HCT116 (cell line): Measurements from ENCODE around the gene SNED1. TPM values are rescaled to one million over a fixed set of nuclear protein-coding genes. Genes with fewer than 3 reads are reported as not detected.

Experiments
- ATAC-seq: fragments of 200-7000 bp; cut with Tn5 transposase; 2 replicates; pipeline ENCODE4 v1.9.1; 2020; ENCODE audit warnings: mild to moderate bottlenecking, moderate library complexity
- BruUV-seq: library from RNA; stranded (reverse); fragments of 400-500 nt; replicated peaks from 2 replicates; lab custom pipeline; 2021; lab: Mats Ljungman, UMichigan
- CTCF ChIA-PET: fragments of 300-600 bp; sonication (Branson Sonifier 250); formaldehyde crosslinking; loops from one replicate; lab custom pipeline; 2021; ENCODE audit warnings: antibody characterized with exemption; lab: Charles Lee
- POLR2A ChIA-PET: fragments of 300-600, 350-600 bp; sonication (Branson Sonifier 250); formaldehyde crosslinking; loops from one replicate; lab custom pipeline; 2021; ENCODE audit warnings: antibody characterized with exemption; lab: Charles Lee
- RAD21 ChIA-PET, 2 experiments: fragments of 300-600 bp; sonication (Branson Sonifier 250); formaldehyde crosslinking; loops; one replicate each; lab custom pipeline; 2023; ENCODE audit warnings: low total read pairs in 2 of 2; ENCODE audit not compliant: uncharacterized antibody in 2 of 2, unreplicated experiment in 2 of 2, low non-redundant PET in 1 of 2; lab: Charles Lee
- DNase-seq: peaks from one replicate; pipeline ENCODE4 v3.0.0-alpha.2; 2010; ENCODE audit warnings: low read depth, low spot score
- H2AFZ ChIP-seq: fragments of 200-600 bp; shearing (Covaris generic), sonication (generic); 2 replicates; pipeline ENCODE4 v1.6.1; 2017; ENCODE audit warnings: low read depth, mixed run types, mixed read lengths, antibody characterized with exemption, low read length; ENCODE audit not compliant: poor library complexity, severe bottlenecking
- H3K27ac ChIP-seq: 2 replicates; pipeline ENCODE4 v1.5.1; 2012; ENCODE audit warnings: low read depth, low read length
- H3K27me3 ChIP-seq: fragments of 200-600 bp; sonication (generic); 2 replicates; pipeline ENCODE4 v1.6.1; 2016; ENCODE audit warnings: mixed run types, low read length, mixed read lengths; ENCODE audit not compliant: insufficient read depth
- H3K36me3 ChIP-seq, 2 experiments: fragments of 200-500 bp in 1 of 2; fragments of 200-600 bp in 1 of 2; sonication (Bioruptor generic) in 1 of 2; sonication (generic) in 1 of 2; 2 replicates each; pipeline versions ENCODE4 v1.5.1 to v1.6.1; 2014 to 2016; ENCODE audit warnings: low read length in 2 of 2, inconsistent platforms in 1 of 2, mixed read lengths in 1 of 2, mixed run types in 1 of 2; ENCODE audit not compliant: insufficient read depth in 2 of 2, control insufficient read depth in 1 of 2
- H3K4me1 ChIP-seq, 2 experiments: fragments of 200-600 bp in 1 of 2; sonication (generic) in 1 of 2; 2 replicates each; pipeline versions ENCODE4 v1.5.1 to v1.6.1; 2012 to 2017; ENCODE audit warnings: low read length in 2 of 2, inconsistent platforms in 1 of 2, mild to moderate bottlenecking in 1 of 2, mixed read lengths in 1 of 2, mixed run types in 1 of 2, moderate library complexity in 1 of 2; ENCODE audit not compliant: insufficient read depth in 2 of 2, control insufficient read depth in 1 of 2
- H3K4me2 ChIP-seq: fragments of 200-600 bp; sonication (generic); 2 replicates; pipeline ENCODE4 v1.6.1; 2017; ENCODE audit warnings: mixed run types, low read length, mixed read lengths
- H3K4me3 ChIP-seq, 2 experiments: fragments of 200-600 bp in 1 of 2; sonication (generic) in 1 of 2; replicated peaks in 1 of 2; 2 replicates each; pipeline ENCODE4 v1.5.1; 2011 to 2016; ENCODE audit warnings: low read length in 2 of 2, control low read depth in 1 of 2, low read depth in 1 of 2, mild to moderate bottlenecking in 1 of 2, mixed read lengths in 1 of 2, mixed run types in 1 of 2
- H3K79me2 ChIP-seq: fragments of 200-600 bp; sonication (generic); 2 replicates; pipeline ENCODE4 v1.6.1; 2017; ENCODE audit warnings: mild to moderate bottlenecking, mixed run types, low read length, moderate library complexity, mixed read lengths; ENCODE audit not compliant: insufficient read depth
- H3K9ac ChIP-seq: fragments of 200-600 bp; sonication (generic); 2 replicates; pipeline ENCODE4 v1.6.1; 2016; ENCODE audit warnings: low read length, mixed read lengths
- H3K9me2 ChIP-seq: fragments of 200-600 bp; sonication (generic), shearing (Covaris generic); 2 replicates; pipeline ENCODE4 v1.6.1; 2017; ENCODE audit warnings: mixed run types, mild to moderate bottlenecking, moderate library complexity; ENCODE audit not compliant: insufficient read depth
- H3K9me3 ChIP-seq, 2 experiments: fragments of 200-500 bp in 1 of 2; fragments of 200-600 bp in 1 of 2; sonication (Bioruptor generic) in 1 of 2; sonication (generic) in 1 of 2; 2 replicates each; pipeline ENCODE4 v1.6.1; 2014 to 2017; ENCODE audit warnings: low read length in 2 of 2, mixed read lengths in 2 of 2, inconsistent platforms in 1 of 2, low read depth in 1 of 2, mild to moderate bottlenecking in 1 of 2, mixed run types in 1 of 2, moderate library complexity in 1 of 2; ENCODE audit not compliant: control insufficient read depth in 1 of 2, insufficient read depth in 1 of 2
- H4K20me1 ChIP-seq: fragments of 200-600 bp; sonication (generic), shearing (Covaris generic); 2 replicates; pipeline ENCODE4 v1.6.1; 2017; ENCODE audit warnings: mixed run types, mild to moderate bottlenecking, moderate library complexity; ENCODE audit not compliant: insufficient read depth
- CEBPB ChIP-seq: IDR thresholded peaks from 2 replicates; pipeline ENCODE4 v1.6.1; 2012; ENCODE audit warnings: low read depth
- ELF1 ChIP-seq: IDR thresholded peaks from 2 replicates; pipeline ENCODE4 v1.6.1; 2012; ENCODE audit warnings: low read depth, borderline replicate concordance
- EZH2 ChIP-seq: fragments of 200-600 bp; sonication (generic); IDR thresholded peaks from 2 replicates; pipeline ENCODE4 v1.6.1; 2017; ENCODE audit warnings: antibody characterized with exemption, mixed run types
- FOSL1 ChIP-seq: IDR thresholded peaks from 2 replicates; pipeline ENCODE4 v1.6.1; 2012; ENCODE audit warnings: low read depth
- JUND ChIP-seq: IDR thresholded peaks from 2 replicates; pipeline ENCODE4 v1.6.1; 2012
- RAD21 ChIP-seq: IDR thresholded peaks from 2 replicates; pipeline ENCODE4 v1.6.1; 2012; ENCODE audit warnings: low read depth, mild to moderate bottlenecking
- SRF ChIP-seq: IDR thresholded peaks from 2 replicates; pipeline ENCODE4 v1.6.1; 2012; ENCODE audit warnings: low read depth
- YY1 ChIP-seq: IDR thresholded peaks from 2 replicates; pipeline ENCODE4 v1.6.1; 2011; ENCODE audit warnings: low read length, low read depth, moderate library complexity, mild to moderate bottlenecking; ENCODE audit not compliant: insufficient replicate concordance; ENCODE audit errors: extremely low read depth
- intact Hi-C: fragments of 100-400 bp; cut with micrococcal nuclease; formaldehyde crosslinking; loops from 2 replicates; pipeline ENCODE4 v1.10.0; 2022
- total RNA-seq: library from RNA; stranded (reverse); gene quantifications from one replicate; pipeline ENCODE4 v1.2.1, GENCODE V29; 2021; ENCODE audit not compliant: unreplicated experiment
- TF ChIP-seq, protein P1 (sequence below), 3 experiments: fragments of 200-600 bp in 1 of 3; sonication (generic) in 1 of 3; IDR thresholded peaks in 2 of 3; conservative IDR thresholded peaks in 1 of 3; 2 replicates each; pipeline ENCODE4 v1.5.1; 2012 to 2017; ENCODE audit warnings: low read depth in 2 of 3, low read length in 2 of 3, antibody characterized with exemption in 1 of 3, borderline replicate concordance in 1 of 3, control low read depth in 1 of 3, mild to moderate bottlenecking in 1 of 3, mixed read lengths in 1 of 3, mixed run types in 1 of 3, moderate library complexity in 1 of 3; ENCODE audit not compliant: insufficient read depth in 1 of 3
- TF ChIP-seq, protein P2 (sequence below): IDR thresholded peaks from 2 replicates; pipeline ENCODE4 v1.6.1; 2012
- TF ChIP-seq, protein P3 (sequence below): IDR thresholded peaks from 2 replicates; pipeline ENCODE4 v1.6.1; 2011; ENCODE audit warnings: mild to moderate bottlenecking, low read length, moderate library complexity; ENCODE audit not compliant: insufficient replicate concordance; ENCODE audit errors: extremely low read depth

Gene SNED1
- total RNA-seq, 1 experiment from 2014 or later = 9.6 TPM

DNA sequence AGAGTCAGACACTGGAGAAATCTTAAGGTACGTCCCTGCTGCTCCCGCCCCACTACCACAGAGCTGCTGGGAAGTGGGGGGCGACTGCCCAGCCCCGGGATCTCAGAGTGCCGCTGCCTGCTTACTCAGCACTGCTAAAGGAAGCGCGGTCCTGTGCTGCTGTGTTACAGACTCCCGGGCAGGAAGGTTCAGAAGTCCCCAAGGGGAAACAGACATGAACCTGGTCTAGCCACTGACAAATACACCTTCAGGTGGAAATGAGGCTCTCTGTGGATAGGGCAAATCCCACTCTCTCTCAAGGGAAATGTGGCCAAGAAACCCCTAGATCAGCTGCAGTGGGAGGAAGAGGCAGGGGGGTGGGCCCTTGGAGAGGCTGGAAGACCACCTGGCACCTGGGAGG, 90.0 kb downstream of the SNED1 start:
- no TSS peak for BruUV-seq
- CTCF ChIA-PET = no interaction called here
- Histone ChIP-seq H3K4me1 (no peaks in the 10 kb centered on the region), H3K27me3 (no peaks in the 10 kb centered on the region), H3K9me3 (no peaks in the 10 kb centered on the region), H4K20me1 (no peaks in the 10 kb centered on the region), H3K79me2 (no peaks in the 10 kb centered on the region)
- intact Hi-C loops = no loop called here
- DNase-seq = no peak
- TF ChIP-seq FOSL1 = no peak
- TF ChIP-seq, all 23 proteins: peak for 0
- H3K4me3 ChIP-seq = no peak overlapping the region
- no peak overlapping the region for H3K9ac ChIP-seq
- ChIA-PET POLR2A (no interaction called here), RAD21 (no interaction called here)
- no peak for ATAC-seq
- peaks cover 14 to 25% of the 10 kb centered on the region in 2 experiments for H3K36me3 ChIP-seq
- H3K4me2 ChIP-seq = no peak overlapping the region
- H3K27ac ChIP-seq = no peak overlapping the region
- H2AFZ ChIP-seq = no peak overlapping the region
- H3K9me2 ChIP-seq = no peaks in the 10 kb centered on the region

DNA sequence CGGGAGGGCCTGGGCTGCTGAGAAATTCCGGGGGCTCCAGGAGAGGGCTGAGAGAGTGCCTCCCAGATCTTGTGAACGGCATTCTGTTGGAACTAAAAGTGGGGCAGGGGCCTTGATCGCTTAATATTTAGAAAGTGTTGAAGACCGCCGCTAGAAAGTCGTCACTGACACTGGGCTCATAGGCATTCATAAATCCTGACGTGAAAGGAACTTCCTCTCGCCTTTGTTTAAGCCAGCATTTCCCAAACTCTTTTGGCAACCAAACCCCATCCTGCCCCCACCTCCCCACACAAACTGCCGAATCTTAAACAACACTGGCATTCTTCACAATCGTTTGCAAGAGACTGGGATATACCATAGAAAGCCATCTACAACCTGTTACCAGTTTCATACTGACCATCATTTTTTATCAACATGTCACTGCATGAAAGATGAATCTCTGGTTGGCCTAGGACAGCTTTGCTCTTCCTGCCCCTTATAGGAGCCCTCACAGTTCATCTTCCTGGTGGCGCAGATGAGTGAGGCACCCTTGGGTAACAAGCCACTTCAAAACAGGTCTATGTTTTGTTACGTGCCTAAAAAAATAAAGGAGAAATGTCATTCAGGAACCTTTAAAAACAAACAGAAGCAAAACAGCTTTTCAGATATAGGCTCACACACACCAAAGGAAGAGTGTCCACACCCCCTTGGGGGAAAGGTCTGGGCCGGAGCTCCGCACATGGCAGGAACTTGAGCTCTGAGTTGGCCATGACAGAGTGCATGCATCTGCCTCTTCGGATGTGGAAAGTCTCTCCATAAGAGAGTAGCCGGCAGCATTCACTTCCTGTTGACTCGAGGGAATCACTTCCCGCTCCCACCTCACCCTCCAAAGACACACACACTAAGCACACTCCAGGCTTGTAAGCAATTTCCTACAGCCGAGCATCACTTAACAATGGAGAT, 90.6 kb downstream of the SNED1 start:
- no peak overlapping the region for H3K9ac ChIP-seq
- H3K4me3 ChIP-seq = no peak overlapping the region
- H3K9me3 ChIP-seq = no peaks in the 10 kb centered on the region
- DNase-seq = no peak
- ATAC-seq = no peak
- H3K4me2 ChIP-seq = no peak overlapping the region
- no peaks in the 10 kb centered on the region for H3K9me2 ChIP-seq
- no peak overlapping the region for H2AFZ ChIP-seq
- no peak overlapping the region for H3K27ac ChIP-seq
- H3K27me3 ChIP-seq = no peaks in the 10 kb centered on the region
- no peaks in the 10 kb centered on the region for H3K79me2 ChIP-seq
- intact Hi-C loops = no loop called here
- no peaks in the 10 kb centered on the region for H3K4me1 ChIP-seq
- ChIA-PET RAD21 (no interaction called here), POLR2A (no interaction called here), CTCF (no interaction called here)
- BruUV-seq = no TSS peak
- no peaks in the 10 kb centered on the region for H4K20me1 ChIP-seq
- H3K36me3 ChIP-seq = peaks cover 18 to 25% of the 10 kb centered on the region in 2 experiments
- TF ChIP-seq SRF (no peak), EZH2 (no peak), RAD21 (no peak), ELF1 (no peak), YY1 (no peak), FOSL1 (no peak), JUND (no peak), CEBPB (no peak)
- TF ChIP-seq, protein P1, sequence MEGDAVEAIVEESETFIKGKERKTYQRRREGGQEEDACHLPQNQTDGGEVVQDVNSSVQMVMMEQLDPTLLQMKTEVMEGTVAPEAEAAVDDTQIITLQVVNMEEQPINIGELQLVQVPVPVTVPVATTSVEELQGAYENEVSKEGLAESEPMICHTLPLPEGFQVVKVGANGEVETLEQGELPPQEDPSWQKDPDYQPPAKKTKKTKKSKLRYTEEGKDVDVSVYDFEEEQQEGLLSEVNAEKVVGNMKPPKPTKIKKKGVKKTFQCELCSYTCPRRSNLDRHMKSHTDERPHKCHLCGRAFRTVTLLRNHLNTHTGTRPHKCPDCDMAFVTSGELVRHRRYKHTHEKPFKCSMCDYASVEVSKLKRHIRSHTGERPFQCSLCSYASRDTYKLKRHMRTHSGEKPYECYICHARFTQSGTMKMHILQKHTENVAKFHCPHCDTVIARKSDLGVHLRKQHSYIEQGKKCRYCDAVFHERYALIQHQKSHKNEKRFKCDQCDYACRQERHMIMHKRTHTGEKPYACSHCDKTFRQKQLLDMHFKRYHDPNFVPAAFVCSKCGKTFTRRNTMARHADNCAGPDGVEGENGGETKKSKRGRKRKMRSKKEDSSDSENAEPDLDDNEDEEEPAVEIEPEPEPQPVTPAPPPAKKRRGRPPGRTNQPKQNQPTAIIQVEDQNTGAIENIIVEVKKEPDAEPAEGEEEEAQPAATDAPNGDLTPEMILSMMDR (IDR thresholded peaks at IDR 0.05 in 2 of 3, conservative IDR thresholded peaks at IDR 0.05 in 1 of 3; ENCODE audit: borderline replicate concordance in 1 of 3, insufficient read depth in 1 of 3, low read depth in 2 of 3, low read length in 2 of 3) = no peak
- TF ChIP-seq, protein P2, sequence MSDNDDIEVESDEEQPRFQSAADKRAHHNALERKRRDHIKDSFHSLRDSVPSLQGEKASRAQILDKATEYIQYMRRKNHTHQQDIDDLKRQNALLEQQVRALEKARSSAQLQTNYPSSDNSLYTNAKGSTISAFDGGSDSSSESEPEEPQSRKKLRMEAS = no peak
- TF ChIP-seq, protein P3, sequence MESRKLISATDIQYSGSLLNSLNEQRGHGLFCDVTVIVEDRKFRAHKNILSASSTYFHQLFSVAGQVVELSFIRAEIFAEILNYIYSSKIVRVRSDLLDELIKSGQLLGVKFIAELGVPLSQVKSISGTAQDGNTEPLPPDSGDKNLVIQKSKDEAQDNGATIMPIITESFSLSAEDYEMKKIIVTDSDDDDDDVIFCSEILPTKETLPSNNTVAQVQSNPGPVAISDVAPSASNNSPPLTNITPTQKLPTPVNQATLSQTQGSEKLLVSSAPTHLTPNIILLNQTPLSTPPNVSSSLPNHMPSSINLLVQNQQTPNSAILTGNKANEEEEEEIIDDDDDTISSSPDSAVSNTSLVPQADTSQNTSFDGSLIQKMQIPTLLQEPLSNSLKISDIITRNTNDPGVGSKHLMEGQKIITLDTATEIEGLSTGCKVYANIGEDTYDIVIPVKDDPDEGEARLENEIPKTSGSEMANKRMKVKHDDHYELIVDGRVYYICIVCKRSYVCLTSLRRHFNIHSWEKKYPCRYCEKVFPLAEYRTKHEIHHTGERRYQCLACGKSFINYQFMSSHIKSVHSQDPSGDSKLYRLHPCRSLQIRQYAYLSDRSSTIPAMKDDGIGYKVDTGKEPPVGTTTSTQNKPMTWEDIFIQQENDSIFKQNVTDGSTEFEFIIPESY = no peak
